GM13976 (cell line): Measurements from ENCODE around the gene CENPL.

ENCODE experiments used
- DNase-seq: peaks from one replicate; pipeline ENCODE4 v3.0.0; 2012; ENCODE audit warnings: low spot score
- CTCF ChIP-seq: IDR thresholded peaks from 2 replicates; pipeline ENCODE4 v1.5.1; 2012; ENCODE audit warnings: borderline replicate concordance, mild to moderate bottlenecking; ENCODE audit not compliant: insufficient read depth; ENCODE audit errors: extremely low read depth, missing control alignments, control extremely low read depth
- in situ Hi-C: fragments of 300-500 bp; cut with MboI; formaldehyde crosslinking; loops from one replicate; pipeline ENCODE4 v1.12.0; 2022; ENCODE audit warnings: low sequenced_read_pairs, mixed read lengths, inconsistent platforms; ENCODE audit not compliant: unreplicated experiment

Gene CENPL

GRCh38 chr1:173856014-173856413 lies 31.3 kb upstream of the CENPL start:
- TF ChIP-seq CTCF = no peak
- no peak for DNase-seq
- in situ Hi-C loops = no loop called here

GRCh38 chr1:173853074-173853473 lies 28.4 kb upstream of the CENPL start:
- no peak for TF ChIP-seq CTCF
- no peak for DNase-seq
- in situ Hi-C loops = no loop called here

DNA sequence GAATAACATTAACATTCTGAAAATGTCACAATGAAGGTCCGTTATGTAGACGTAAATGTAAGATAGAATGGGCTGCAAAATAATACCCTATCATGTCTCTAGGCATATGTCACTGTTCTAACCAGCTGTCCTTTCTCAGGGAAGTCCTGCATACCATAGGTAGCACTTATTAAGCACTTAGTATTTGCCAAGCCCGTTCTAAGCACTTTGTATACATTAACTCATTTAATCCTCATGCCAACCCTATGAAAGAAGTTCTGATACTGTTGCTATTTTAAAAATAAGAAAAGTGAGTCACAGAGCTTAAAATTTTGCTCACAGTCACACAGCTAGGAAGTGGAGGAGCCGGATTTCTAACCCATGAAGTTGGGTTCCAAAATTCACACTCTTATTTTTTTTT lies 27.4 kb upstream of the CENPL start:
- DNase-seq = no peak
- in situ Hi-C loops = no loop called here
- no peak for TF ChIP-seq CTCF

GRCh38 chr1:173832748-173833147 lies 8.1 kb upstream of the CENPL start:
- no peak for DNase-seq
- in situ Hi-C loops = no loop called here
- no peak for TF ChIP-seq CTCF

DNA sequence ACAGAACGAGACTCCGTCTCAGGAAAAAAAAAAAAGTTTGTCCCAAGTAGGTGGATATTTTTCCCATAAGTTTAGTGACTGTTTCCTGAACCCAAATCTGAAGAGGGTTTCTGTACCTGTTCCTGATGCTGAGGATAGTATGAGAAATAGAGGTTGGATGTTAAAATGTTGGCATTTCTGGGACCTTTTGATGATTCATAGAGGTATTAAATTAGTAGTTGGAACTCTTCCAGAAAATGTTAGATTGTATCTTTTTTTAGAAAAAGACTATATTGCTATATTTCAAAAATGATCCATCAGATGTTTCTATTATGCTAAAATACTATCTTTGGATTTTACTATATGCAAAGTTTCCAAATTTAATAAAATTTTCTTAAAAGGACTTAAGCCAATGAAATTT lies 2.9 kb upstream of the CENPL start:
- in situ Hi-C loops = loop anchor here (10.0 kb wide), 1 partner anchor 393 kb away; no protein-coding TSS in a partner anchor
- DNase-seq = no peak
- TF ChIP-seq CTCF = no peak

- no peak for TF ChIP-seq CTCF
- DNase-seq = peak; percentile 17
- in situ Hi-C loops = loop anchor here (10.0 to 25.0 kb wide), 2 partner anchors 389 to 1087 kb away; no protein-coding TSS in a partner anchor
Measured at GRCh38 chr1:173823781-173824314, 835 bp downstream of the CENPL start.

DNA sequence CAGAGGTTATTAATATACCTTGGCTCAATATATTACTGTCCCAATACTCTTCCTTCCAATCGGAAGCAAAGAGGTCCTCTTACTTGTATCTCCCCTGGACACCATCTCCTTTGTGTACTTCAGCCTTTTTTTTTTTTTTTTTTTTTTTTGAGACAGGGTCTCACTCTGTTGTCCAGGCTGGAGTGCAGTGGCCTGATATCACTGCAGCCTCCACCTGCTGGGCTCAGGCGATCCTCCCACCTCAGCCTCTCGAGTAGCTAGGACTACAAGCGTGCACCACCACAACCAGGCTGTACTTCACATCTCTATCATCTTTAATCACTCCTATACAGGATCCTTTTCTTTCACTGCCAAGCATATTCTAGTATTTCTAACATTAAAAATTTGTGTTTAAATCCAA lies 3.0 kb downstream of the CENPL start:
- in situ Hi-C loops = loop anchor here (10.0 to 25.0 kb wide), 2 partner anchors 387 to 1084 kb away; no protein-coding TSS in a partner anchor
- no peak for DNase-seq
- TF ChIP-seq CTCF = no peak
